ENCODE data around the gene SLC22A9. TPM values are rescaled to one million over a fixed set of nuclear protein-coding genes. Genes with fewer than 3 reads are reported as not detected.

SLC22A9 gene
- total and polyA plus RNA-seq, 7 donors = not detected

DNA sequence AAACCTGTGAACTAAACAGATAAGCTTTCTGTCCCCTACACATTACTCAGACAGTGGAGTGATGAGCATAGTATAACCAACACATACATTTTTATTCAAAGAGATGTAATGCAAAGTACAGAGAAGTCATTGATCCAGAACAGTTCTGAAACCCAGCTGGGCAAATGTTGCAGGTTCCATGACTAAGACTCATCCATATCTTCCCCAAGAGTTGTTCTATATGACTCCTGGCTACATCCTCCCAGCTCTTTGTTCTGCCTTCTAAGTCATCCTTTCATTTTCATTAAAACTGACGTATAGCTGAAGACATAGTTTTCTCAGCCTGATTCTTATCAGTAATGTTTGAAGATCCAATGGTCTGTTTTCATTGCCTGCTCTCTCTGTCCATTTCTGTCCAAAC is 74.1 kb downstream of the SLC22A9 start:
- Histone ChIP-seq H3K36me3 (no peaks in the 10 kb centered on the region), H3K9me3 (peaks cover 0 to 6% (median 0%) of the 10 kb centered on the region in 4 donors), H3K27ac (no peak overlapping the region), H3K4me1 (no peaks in the 10 kb centered on the region), H3K4me3 (no peak overlapping the region), H3K27me3 (no peaks in the 10 kb centered on the region)
- no peak for DNase-seq
- TF ChIP-seq CTCF (IDR thresholded peaks at IDR 0.05) = no peak
- no peak for TF ChIP-seq EP300 (IDR thresholded peaks at IDR 0.05)
- intact Hi-C loops (cut with DNase I) = no loop called here
- WGBS, 2 donors = 57 to 72% methylated on average over 1 of the region's 1 CpG

- H3K4me1 ChIP-seq = no peaks in the 10 kb centered on the region
- no peak overlapping the region for H3K27ac ChIP-seq
- no peaks in the 10 kb centered on the region for H3K36me3 ChIP-seq
- 51 to 72% methylated on average over 2 of the region's 2 CpGs for WGBS, 2 donors
- no peak overlapping the region for H3K4me3 ChIP-seq
- TF ChIP-seq EP300 (IDR thresholded peaks at IDR 0.05) (no peak), CTCF (IDR thresholded peaks at IDR 0.05) (no peak), POLR2AphosphoS5 (IDR thresholded peaks at IDR 0.05) (no peak), POLR2A (IDR thresholded peaks at IDR 0.05) (no peak)
- DNase-seq = no peak
- peaks cover 0 to 6% (median 0%) of the 10 kb centered on the region in 4 donors for H3K9me3 ChIP-seq
- no peaks in the 10 kb centered on the region for H3K27me3 ChIP-seq
- intact Hi-C loops (cut with DNase I) = no loop called here
Observed at GRCh38 chr11:63444160-63444559, 74.6 kb downstream of the SLC22A9 start.

- Histone ChIP-seq H3K36me3 (no peaks in the 10 kb centered on the region), H3K27ac (no peak overlapping the region), H3K4me3 (no peak overlapping the region), H3K27me3 (no peaks in the 10 kb centered on the region), H3K4me1 (no peaks in the 10 kb centered on the region), H3K9me3 (peaks cover 0 to 6% (median 0%) of the 10 kb centered on the region in 4 donors)
- no peak for TF ChIP-seq EP300 (IDR thresholded peaks at IDR 0.05)
- 81 to 90% methylated on average over 2 of the region's 2 CpGs for WGBS, 2 donors
- intact Hi-C loops (cut with DNase I) = no loop called here
- no peak for DNase-seq
Observed at GRCh38 chr11:63445118-63445517, 75.5 kb downstream of the SLC22A9 start.

GRCh38 chr11:63445720-63446119 is 76.1 kb downstream of the SLC22A9 start:
- no peak overlapping the region for H3K27ac ChIP-seq
- intact Hi-C loops (cut with DNase I) = no loop called here
- H3K4me3 ChIP-seq = no peak overlapping the region
- no peak for TF ChIP-seq CTCF (IDR thresholded peaks at IDR 0.05)
- TF ChIP-seq POLR2AphosphoS5 (IDR thresholded peaks at IDR 0.05) = no peak
- TF ChIP-seq EP300 (IDR thresholded peaks at IDR 0.05) = no peak
- TF ChIP-seq POLR2A (IDR thresholded peaks at IDR 0.05) = no peak
- H3K36me3 ChIP-seq = no peaks in the 10 kb centered on the region
- no peak for DNase-seq
- no peaks in the 10 kb centered on the region for H3K4me1 ChIP-seq
- H3K9me3 ChIP-seq = peaks cover 0 to 6% (median 0%) of the 10 kb centered on the region in 4 donors
- no peaks in the 10 kb centered on the region for H3K27me3 ChIP-seq

GRCh38 chr11:63448646-63449045 is 79.1 kb downstream of the SLC22A9 start:
- H3K27me3 ChIP-seq = no peaks in the 10 kb centered on the region
- 36 to 86% methylated on average over 1 of the region's 1 CpG for WGBS, 2 donors
- TF ChIP-seq POLR2A (IDR thresholded peaks at IDR 0.05) = no peak
- TF ChIP-seq POLR2AphosphoS5 (IDR thresholded peaks at IDR 0.05) = no peak
- TF ChIP-seq EP300 (IDR thresholded peaks at IDR 0.05) = no peak
- TF ChIP-seq CTCF (IDR thresholded peaks at IDR 0.05) = no peak
- intact Hi-C loops (cut with DNase I) = no loop called here
- no peaks in the 10 kb centered on the region for H3K4me1 ChIP-seq
- DNase-seq = no peak
- no peak overlapping the region for H3K27ac ChIP-seq
- H3K4me3 ChIP-seq = no peak overlapping the region
- H3K9me3 ChIP-seq = no peaks in the 10 kb centered on the region
- H3K36me3 ChIP-seq = no peaks in the 10 kb centered on the region

All from sigmoid colon (tissue), 7 donors.